ENCODE measurements around the gene RGS14. TPM values are rescaled to one million over a fixed set of nuclear protein-coding genes. Genes with fewer than 3 reads are reported as not detected.

RGS14 gene
- total RNA-seq, 1 experiment from 2014 or later, result 11.9 TPM

DNA sequence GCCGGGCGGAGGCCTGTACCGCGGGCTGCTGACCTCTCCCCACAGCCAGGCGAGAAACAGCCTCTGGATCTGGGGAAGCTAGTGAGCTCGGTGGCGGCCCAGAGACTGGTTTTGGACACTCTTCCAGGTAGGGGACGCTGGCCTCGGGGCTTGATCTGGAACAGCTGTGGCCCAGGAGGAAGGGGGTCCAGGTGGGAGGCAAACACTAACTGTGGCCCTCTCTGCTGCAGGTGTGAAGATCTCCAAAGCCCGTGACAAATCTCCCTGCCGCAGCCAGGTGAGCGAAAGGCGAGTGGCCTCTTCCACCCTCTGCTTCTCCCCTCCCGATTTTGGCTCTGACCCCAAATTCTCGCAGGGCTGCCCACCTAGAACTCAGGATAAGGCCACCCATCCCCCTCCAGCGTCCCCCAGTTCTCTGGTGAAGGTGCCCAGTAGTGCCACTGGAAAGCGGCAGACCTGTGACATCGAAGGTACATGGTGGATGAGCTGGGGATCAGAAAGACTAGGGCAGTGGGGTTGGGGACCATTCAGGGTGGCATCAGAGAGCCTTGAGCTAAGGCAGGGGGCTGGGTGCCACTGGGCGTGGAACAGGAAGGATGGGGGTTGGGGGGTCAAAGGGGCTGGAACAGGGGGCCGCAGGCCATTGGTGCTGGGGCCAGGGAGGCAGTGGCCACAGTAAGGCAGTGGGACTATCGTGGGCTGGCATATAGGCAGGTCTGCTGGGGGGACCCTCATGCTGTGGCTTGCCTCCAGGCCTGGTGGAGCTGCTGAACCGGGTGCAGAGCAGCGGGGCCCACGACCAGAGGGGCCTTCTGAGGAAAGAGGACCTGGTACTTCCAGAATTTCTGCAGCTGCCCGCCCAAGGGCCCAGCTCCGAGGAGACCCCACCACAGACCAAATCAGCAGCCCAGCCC, 13.7 kb downstream of the RGS14 start:
- no peaks in the 10 kb centered on the region for H4K20me1 ChIP-seq (ENCODE audit: insufficient read depth)
- POLR2A ChIA-PET (ENCODE audit: unreplicated experiment), result interaction anchor here (0.5 to 1.1 kb wide), 8 partner anchors 18 to 706 kb away, joined by 3 to 16 read pairs (median 6); no protein-coding TSS in a partner anchor
- peak overlapping the region; percentile 54; the same call in 1 of the 2 replicates for H3K4me3 ChIP-seq
- H3F3A ChIP-seq (ENCODE audit: insufficient read depth, low read depth), result peaks cover 10% of the 10 kb centered on the region; the same call in 1 of the 2 replicates
- H3K36me3 ChIP-seq (ENCODE audit: low read depth), result no peaks in the 10 kb centered on the region
- H3K9me2 ChIP-seq (ENCODE audit: insufficient read depth), result no peaks in the 10 kb centered on the region
- intact Hi-C loops (cut with micrococcal nuclease; ENCODE audit: unreplicated experiment), result no loop called here
- no peaks in the 10 kb centered on the region for H3K27me3 ChIP-seq (ENCODE audit: insufficient read depth, low read depth)
- H2AFZ ChIP-seq, result peak overlapping the region; percentile 85
- peak overlapping the region; percentile 94 for H3K4me2 ChIP-seq
- no peaks in the 10 kb centered on the region for H3K79me2 ChIP-seq (ENCODE audit: low read depth)
- CTCF ChIA-PET, result interaction anchor here (0.6 to 2.0 kb wide), 16 partner anchors 8 to 809 kb away, joined by 3 to 42 read pairs (median 6); partner anchors contain the start of genes GRK6 and LMAN2
- peaks cover 11% of the 10 kb centered on the region for H3K4me1 ChIP-seq (replicated peaks; ENCODE audit: insufficient read depth)
- no TSS peak for BruUV-seq (replicated peaks)
- H3K27ac ChIP-seq, result no peak overlapping the region
- H3K9me3 ChIP-seq (ENCODE audit: insufficient read depth, low read depth), result no peaks in the 10 kb centered on the region
- TF ChIP-seq, protein P1, sequence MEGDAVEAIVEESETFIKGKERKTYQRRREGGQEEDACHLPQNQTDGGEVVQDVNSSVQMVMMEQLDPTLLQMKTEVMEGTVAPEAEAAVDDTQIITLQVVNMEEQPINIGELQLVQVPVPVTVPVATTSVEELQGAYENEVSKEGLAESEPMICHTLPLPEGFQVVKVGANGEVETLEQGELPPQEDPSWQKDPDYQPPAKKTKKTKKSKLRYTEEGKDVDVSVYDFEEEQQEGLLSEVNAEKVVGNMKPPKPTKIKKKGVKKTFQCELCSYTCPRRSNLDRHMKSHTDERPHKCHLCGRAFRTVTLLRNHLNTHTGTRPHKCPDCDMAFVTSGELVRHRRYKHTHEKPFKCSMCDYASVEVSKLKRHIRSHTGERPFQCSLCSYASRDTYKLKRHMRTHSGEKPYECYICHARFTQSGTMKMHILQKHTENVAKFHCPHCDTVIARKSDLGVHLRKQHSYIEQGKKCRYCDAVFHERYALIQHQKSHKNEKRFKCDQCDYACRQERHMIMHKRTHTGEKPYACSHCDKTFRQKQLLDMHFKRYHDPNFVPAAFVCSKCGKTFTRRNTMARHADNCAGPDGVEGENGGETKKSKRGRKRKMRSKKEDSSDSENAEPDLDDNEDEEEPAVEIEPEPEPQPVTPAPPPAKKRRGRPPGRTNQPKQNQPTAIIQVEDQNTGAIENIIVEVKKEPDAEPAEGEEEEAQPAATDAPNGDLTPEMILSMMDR (conservative IDR thresholded peaks at IDR 0.05), result no peak
- no peak for TF ChIP-seq EZH2 (IDR thresholded peaks at IDR 0.05; ENCODE audit: low read depth)
- no peak for DNase-seq

DNA sequence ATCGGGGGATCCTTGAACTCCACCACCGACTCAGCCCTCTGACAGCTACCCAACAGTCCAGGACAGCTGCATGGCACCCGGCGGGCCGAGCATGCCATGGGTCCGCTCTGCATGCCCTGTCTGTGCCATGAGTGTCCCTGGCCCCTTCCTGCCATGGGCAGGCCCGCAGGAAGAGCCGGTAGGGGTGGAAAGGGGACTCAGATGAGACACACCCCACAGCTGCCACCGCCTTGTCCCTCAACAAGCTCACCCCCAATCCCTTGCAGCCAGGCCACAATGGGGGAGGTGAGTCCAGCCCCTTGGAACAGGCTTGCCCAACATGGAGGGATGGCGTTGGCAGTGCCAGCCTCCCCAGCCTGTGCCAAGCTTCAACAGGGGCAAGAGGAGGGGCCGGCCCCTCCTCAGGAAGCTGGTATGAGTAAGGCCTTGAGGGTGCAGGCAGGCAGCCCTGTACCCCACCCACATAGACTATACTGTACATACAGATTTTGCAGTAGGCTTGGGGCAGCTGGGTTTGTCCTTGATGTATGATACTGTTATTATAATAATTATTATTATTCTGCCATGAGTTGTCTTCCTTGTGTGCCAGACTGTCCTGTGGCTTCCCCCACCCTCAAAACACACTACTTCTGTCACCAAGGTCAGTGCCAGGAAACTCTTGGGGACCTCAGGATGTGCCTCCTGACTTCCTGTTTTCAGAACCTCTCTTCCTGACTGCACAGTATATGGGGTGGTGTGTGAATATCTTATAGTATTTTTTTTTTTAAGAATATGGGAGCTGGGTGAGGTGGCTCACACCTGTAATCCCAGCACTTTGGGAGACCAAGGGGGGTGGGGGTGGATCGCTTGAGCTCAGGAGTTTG, 14.5 kb downstream of the RGS14 start:
- no TSS peak for BruUV-seq (replicated peaks)
- ChIA-PET POLR2A (ENCODE audit: unreplicated experiment) (interaction anchor here (0.5 kb wide), 1 partner anchor 107 kb away, joined by 5 read pairs; no protein-coding TSS in a partner anchor), CTCF (interaction anchor here (0.9 to 1.9 kb wide), 3 partner anchors 13 to 83 kb away, joined by 3 to 9 read pairs (median 6); no protein-coding TSS in a partner anchor)
- Histone ChIP-seq H3K4me1 (replicated peaks; ENCODE audit: insufficient read depth) (peaks cover 11% of the 10 kb centered on the region), H3K79me2 (ENCODE audit: low read depth) (no peaks in the 10 kb centered on the region), H3K4me2 (no peak overlapping the region), H2AFZ (no peak overlapping the region), H3K36me3 (ENCODE audit: low read depth) (no peaks in the 10 kb centered on the region), H3K4me3 (no peak overlapping the region), H3K27ac (no peak overlapping the region), H3F3A (ENCODE audit: insufficient read depth, low read depth) (peaks cover 10% of the 10 kb centered on the region; the same call in 1 of the 2 replicates), H3K27me3 (ENCODE audit: insufficient read depth, low read depth) (no peaks in the 10 kb centered on the region), H3K9me3 (ENCODE audit: insufficient read depth, low read depth) (no peaks in the 10 kb centered on the region), H4K20me1 (ENCODE audit: insufficient read depth) (no peaks in the 10 kb centered on the region), H3K9me2 (ENCODE audit: insufficient read depth) (no peaks in the 10 kb centered on the region)
- DNase-seq, result no peak
- TF ChIP-seq, protein P1 (conservative IDR thresholded peaks at IDR 0.05), result no peak
- no peak for TF ChIP-seq EZH2 (IDR thresholded peaks at IDR 0.05; ENCODE audit: low read depth)
- intact Hi-C loops (cut with micrococcal nuclease; ENCODE audit: unreplicated experiment), result no loop called here

DNA sequence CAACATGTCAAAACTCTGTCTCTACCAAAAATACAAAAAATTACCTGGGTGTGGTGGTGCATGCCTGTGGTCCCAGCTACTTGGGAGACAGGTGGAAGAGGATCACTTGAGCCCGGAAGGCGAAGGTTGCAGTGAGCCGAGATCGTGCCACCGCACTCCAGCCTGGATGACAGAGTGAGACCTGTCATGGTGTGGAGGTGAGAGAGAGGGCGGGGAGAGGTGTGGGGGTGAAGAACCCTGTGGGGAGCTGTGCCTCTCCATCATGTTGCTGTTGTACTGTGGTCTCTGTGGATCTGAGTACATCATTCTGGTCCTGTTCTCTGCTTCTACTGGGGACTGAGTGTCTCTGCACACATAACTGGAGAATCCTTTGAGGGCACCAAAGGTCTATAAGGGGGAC, 15.2 kb downstream of the RGS14 start:
- Histone ChIP-seq H4K20me1 (ENCODE audit: insufficient read depth) (no peaks in the 10 kb centered on the region), H3K9me3 (ENCODE audit: insufficient read depth, low read depth) (no peaks in the 10 kb centered on the region), H3K4me1 (replicated peaks; ENCODE audit: insufficient read depth) (peaks cover 11% of the 10 kb centered on the region), H3K4me3 (no peak overlapping the region), H3K4me2 (no peak overlapping the region), H3F3A (ENCODE audit: insufficient read depth, low read depth) (peaks cover 10% of the 10 kb centered on the region; the same call in 1 of the 2 replicates), H3K27ac (no peak overlapping the region), H2AFZ (no peak overlapping the region), H3K27me3 (ENCODE audit: insufficient read depth, low read depth) (no peaks in the 10 kb centered on the region), H3K9me2 (ENCODE audit: insufficient read depth) (no peaks in the 10 kb centered on the region), H3K79me2 (ENCODE audit: low read depth) (no peaks in the 10 kb centered on the region), H3K36me3 (ENCODE audit: low read depth) (no peaks in the 10 kb centered on the region)
- POLR2A ChIA-PET (ENCODE audit: unreplicated experiment), result no interaction called here
- no TSS peak for BruUV-seq (replicated peaks)
- CTCF ChIA-PET, result interaction anchor here (0.7 to 1.6 kb wide), 3 partner anchors 12 to 42 kb away, joined by 3 to 6 read pairs (median 4); no protein-coding TSS in a partner anchor
- DNase-seq, result no peak
- TF ChIP-seq, protein P1 (conservative IDR thresholded peaks at IDR 0.05), result no peak
- TF ChIP-seq EZH2 (IDR thresholded peaks at IDR 0.05; ENCODE audit: low read depth), result no peak
- intact Hi-C loops (cut with micrococcal nuclease; ENCODE audit: unreplicated experiment), result no loop called here

Data from PC-9 (cell line).